SU-DHL-6 (cell line): ENCODE results near the gene GRAP.

Experiments
- H2AFZ ChIP-seq: fragments of 200-600 bp; sonication (generic); 2 replicates; pipeline ENCODE4 v1.6.1; 2014; ENCODE audit warnings: low read depth, mild to moderate bottlenecking, moderate library complexity, mixed read lengths, antibody characterized with exemption, low read length; ENCODE audit not compliant: severe bottlenecking
- H3F3A ChIP-seq: fragments of 200-600 bp; shearing (Covaris generic); 2 replicates; pipeline ENCODE4 v1.6.0; 2016; ENCODE audit warnings: antibody characterized with exemption, mild to moderate bottlenecking; ENCODE audit not compliant: insufficient read depth
- H3K27ac ChIP-seq: fragments of 200-600 bp; sonication (generic); 2 replicates; pipeline ENCODE4 v1.5.1; 2016; ENCODE audit warnings: low read depth, mild to moderate bottlenecking, low read length, moderate library complexity, mixed read lengths
- H3K27me3 ChIP-seq: fragments of 200-600 bp; sonication (generic), shearing (Covaris generic); 2 replicates; pipeline ENCODE4 v1.6.0; 2014; ENCODE audit warnings: mild to moderate bottlenecking, low read length
- H3K36me3 ChIP-seq: fragments of 200-600 bp; sonication (generic); 2 replicates; pipeline ENCODE4 v1.6.1; 2014; ENCODE audit warnings: mild to moderate bottlenecking, low read length, mixed read lengths
- H3K4me2 ChIP-seq: fragments of 300-600, 200-600 bp; shearing (Covaris generic), sonication (generic); 2 replicates; pipeline ENCODE4 v1.6.0; 2014; ENCODE audit warnings: low read length, low read depth, mild to moderate bottlenecking; ENCODE audit not compliant: poor library complexity, severe bottlenecking
- H3K4me3 ChIP-seq: fragments of 200-600 bp; sonication (generic); 2 replicates; pipeline ENCODE4 v1.5.1; 2014; ENCODE audit warnings: antibody characterized with exemption, low read length, mild to moderate bottlenecking, mixed read lengths; ENCODE audit not compliant: insufficient read depth, poor library complexity, severe bottlenecking
- H3K79me2 ChIP-seq: fragments of 200-600 bp; sonication (generic); 2 replicates; pipeline ENCODE4 v1.6.1; 2014; ENCODE audit warnings: mild to moderate bottlenecking, low read length, moderate library complexity; ENCODE audit not compliant: insufficient read depth
- H3K9ac ChIP-seq: fragments of 200-600 bp; sonication (generic); 2 replicates; pipeline ENCODE4 v1.7.0; 2014; ENCODE audit warnings: mild to moderate bottlenecking, low read length
- H3K9me2 ChIP-seq: fragments of 200-600 bp; sonication (generic); replicated peaks from 2 replicates; pipeline ENCODE4 v1.6.1; 2014; ENCODE audit warnings: low read length; ENCODE audit not compliant: insufficient read depth
- H3K9me3 ChIP-seq: fragments of 200-600 bp; sonication (generic); 2 replicates; pipeline ENCODE4 v1.6.1; 2014; ENCODE audit warnings: low read length, mixed read lengths; ENCODE audit not compliant: insufficient read depth
- H4K20me1 ChIP-seq: fragments of 200-600 bp; sonication (generic); 2 replicates; pipeline ENCODE4 v1.6.1; 2014; ENCODE audit warnings: low read depth, mild to moderate bottlenecking, antibody characterized with exemption, low read length, moderate library complexity, mixed read lengths
- EZH2phosphoT487 ChIP-seq: fragments of 200-600 bp; sonication (generic), shearing (Covaris generic); conservative IDR thresholded peaks from 2 replicates; pipeline ENCODE4 v1.6.1; 2018; ENCODE audit warnings: mild to moderate bottlenecking, antibody characterized with exemption, low read length, moderate library complexity, mixed read lengths
- TF ChIP-seq, protein P1 (sequence below): fragments of 200-600 bp; sonication (generic); IDR thresholded peaks from one replicate; pipeline ENCODE4 v1.5.1; 2017; ENCODE audit warnings: antibody characterized with exemption, mild to moderate bottlenecking, low read length, moderate library complexity; ENCODE audit not compliant: insufficient read depth, poor library complexity, severe bottlenecking

GRAP gene

DNA sequence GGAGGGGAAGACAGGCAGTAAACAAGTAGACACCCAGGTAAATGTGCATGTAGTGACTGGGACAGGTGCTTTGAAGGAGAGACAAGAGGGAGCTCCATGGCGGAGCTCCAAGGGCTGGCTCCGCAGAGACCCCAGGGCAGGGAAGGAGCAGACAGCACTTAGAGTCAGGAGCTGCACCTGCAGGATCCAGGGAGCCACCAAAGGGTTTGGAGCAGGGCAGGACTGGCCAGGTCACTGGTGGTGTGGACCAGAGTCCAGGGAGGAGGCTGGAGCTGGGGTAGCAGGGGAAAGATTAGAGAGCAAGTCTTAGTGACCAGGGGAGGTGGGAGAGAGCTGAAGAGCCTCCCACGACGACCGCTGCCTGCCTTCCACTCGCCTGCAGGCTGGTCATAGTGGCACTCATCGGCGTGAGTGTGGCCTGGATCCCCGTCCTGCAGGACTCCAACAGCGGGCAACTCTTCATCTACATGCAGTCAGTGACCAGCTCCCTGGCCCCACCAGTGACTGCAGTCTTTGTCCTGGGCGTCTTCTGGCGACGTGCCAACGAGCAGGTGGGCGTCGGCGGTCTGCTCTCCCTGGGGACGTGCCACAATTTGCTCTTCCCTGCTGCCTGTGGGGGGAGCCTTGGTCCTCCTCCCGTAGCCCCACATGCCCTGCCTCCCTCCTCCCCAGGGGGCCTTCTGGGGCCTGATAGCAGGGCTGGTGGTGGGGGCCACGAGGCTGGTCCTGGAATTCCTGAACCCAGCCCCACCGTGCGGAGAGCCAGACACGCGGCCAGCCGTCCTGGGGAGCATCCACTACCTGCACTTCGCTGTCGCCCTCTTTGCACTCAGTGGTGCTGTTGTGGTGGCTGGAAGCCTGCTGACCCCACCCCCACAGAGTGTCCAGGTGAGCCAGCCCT is 27.5 kb downstream of the GRAP start:
- H4K20me1 ChIP-seq, result no peaks in the 10 kb centered on the region
- H3K36me3 ChIP-seq, result no peaks in the 10 kb centered on the region
- no peak for TF ChIP-seq EZH2phosphoT487
- TF ChIP-seq, protein P1, sequence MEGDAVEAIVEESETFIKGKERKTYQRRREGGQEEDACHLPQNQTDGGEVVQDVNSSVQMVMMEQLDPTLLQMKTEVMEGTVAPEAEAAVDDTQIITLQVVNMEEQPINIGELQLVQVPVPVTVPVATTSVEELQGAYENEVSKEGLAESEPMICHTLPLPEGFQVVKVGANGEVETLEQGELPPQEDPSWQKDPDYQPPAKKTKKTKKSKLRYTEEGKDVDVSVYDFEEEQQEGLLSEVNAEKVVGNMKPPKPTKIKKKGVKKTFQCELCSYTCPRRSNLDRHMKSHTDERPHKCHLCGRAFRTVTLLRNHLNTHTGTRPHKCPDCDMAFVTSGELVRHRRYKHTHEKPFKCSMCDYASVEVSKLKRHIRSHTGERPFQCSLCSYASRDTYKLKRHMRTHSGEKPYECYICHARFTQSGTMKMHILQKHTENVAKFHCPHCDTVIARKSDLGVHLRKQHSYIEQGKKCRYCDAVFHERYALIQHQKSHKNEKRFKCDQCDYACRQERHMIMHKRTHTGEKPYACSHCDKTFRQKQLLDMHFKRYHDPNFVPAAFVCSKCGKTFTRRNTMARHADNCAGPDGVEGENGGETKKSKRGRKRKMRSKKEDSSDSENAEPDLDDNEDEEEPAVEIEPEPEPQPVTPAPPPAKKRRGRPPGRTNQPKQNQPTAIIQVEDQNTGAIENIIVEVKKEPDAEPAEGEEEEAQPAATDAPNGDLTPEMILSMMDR, result no peak
- no peak overlapping the region for H3K27ac ChIP-seq
- H3K27me3 ChIP-seq, result no peaks in the 10 kb centered on the region
- H3K9ac ChIP-seq, result no peak overlapping the region
- H3K79me2 ChIP-seq, result no peaks in the 10 kb centered on the region
- H3K9me3 ChIP-seq, result no peaks in the 10 kb centered on the region
- H3K9me2 ChIP-seq, result no peaks in the 10 kb centered on the region
- H3F3A ChIP-seq, result peaks cover 29% of the 10 kb centered on the region
- no peak overlapping the region for H3K4me2 ChIP-seq
- no peak overlapping the region for H2AFZ ChIP-seq
- no peak overlapping the region for H3K4me3 ChIP-seq

DNA sequence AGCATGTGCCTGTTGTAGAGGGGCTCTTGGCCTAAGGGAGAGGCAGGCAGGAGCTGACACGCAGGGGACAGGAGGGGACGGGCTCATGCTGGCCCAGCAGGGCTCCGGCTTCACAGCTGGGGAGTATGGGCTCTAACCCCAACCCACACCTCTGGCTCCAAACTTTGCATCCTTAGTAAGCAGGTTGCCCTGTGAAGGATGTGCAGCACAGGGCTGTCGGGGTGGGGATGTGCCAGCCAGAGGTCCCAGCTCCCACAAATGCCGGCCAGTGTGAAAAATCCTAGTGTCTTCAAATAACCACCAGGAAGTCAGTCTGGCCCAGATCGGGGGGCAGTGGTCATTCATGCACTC is 28.2 kb downstream of the GRAP start:
- H3K9ac ChIP-seq, result no peak overlapping the region
- H3K27ac ChIP-seq, result no peak overlapping the region
- H3K9me2 ChIP-seq, result no peaks in the 10 kb centered on the region
- H3F3A ChIP-seq, result peaks cover 29% of the 10 kb centered on the region
- no peak overlapping the region for H3K4me2 ChIP-seq
- H3K4me3 ChIP-seq, result no peak overlapping the region
- H4K20me1 ChIP-seq, result no peaks in the 10 kb centered on the region
- no peaks in the 10 kb centered on the region for H3K9me3 ChIP-seq
- H3K79me2 ChIP-seq, result no peaks in the 10 kb centered on the region
- H3K36me3 ChIP-seq, result no peaks in the 10 kb centered on the region
- H2AFZ ChIP-seq, result no peak overlapping the region
- H3K27me3 ChIP-seq, result no peaks in the 10 kb centered on the region
- no peak for TF ChIP-seq EZH2phosphoT487
- TF ChIP-seq, protein P1, result no peak

DNA sequence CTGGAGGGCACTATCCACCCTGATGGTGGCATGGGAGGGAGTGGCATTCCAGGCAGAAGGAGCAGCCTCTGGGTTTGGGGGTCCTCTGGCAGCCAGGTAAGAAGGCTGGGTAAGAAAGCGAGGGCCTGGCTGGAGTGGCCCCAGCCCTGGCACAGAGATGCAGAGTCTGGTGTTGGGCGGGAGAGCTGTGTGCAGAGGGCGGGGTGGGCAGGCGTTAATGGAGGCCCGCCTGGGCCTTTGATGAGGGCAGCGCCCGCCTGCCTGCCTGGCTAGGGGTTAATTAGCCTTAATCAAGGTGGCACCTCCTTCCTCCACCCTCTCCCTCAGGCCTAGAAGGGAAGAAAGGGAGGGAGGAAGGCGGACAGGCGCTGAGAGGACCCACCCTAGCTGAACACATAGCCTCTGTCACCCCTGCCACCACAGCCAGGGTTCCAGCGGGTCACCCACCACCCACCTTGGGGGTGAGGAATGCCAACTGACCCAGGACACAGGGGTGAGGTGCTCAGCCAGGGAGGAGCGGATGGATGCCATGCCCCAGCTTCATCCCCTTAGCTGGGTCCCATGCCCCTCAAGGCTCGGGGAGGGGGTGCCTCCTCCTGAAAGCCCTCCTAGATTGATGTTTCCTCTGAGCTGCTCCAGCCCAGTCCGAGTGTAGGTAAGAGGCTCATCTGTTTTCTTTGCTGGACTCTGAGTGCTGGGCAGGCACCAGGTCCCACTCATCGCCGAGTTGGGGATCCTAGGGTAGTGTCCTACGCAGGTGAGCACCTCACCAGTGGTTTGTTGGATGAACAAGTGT is 28.8 kb downstream of the GRAP start:
- no peaks in the 10 kb centered on the region for H3K9me3 ChIP-seq
- H2AFZ ChIP-seq, result no peak overlapping the region
- no peak overlapping the region for H3K4me2 ChIP-seq
- H3K36me3 ChIP-seq, result no peaks in the 10 kb centered on the region
- no peak overlapping the region for H3K9ac ChIP-seq
- peaks cover 25% of the 10 kb centered on the region for H3F3A ChIP-seq
- H3K4me3 ChIP-seq, result no peak overlapping the region
- no peak overlapping the region for H3K27ac ChIP-seq
- H3K79me2 ChIP-seq, result no peaks in the 10 kb centered on the region
- no peaks in the 10 kb centered on the region for H3K27me3 ChIP-seq
- no peaks in the 10 kb centered on the region for H3K9me2 ChIP-seq
- no peak for TF ChIP-seq EZH2phosphoT487
- TF ChIP-seq, protein P1, result no peak
- no peaks in the 10 kb centered on the region for H4K20me1 ChIP-seq
